Esophagus muscularis mucosa (tissue), 3 donors: ENCODE measurements around the gene ARL15.

Experiments used
- CTCF ChIP-seq, 3 experiments: fragments of 200-600 bp in 2 of 3; fragments of 450-650 bp in 1 of 3; sonication (generic) in 2 of 3; IDR thresholded peaks; one replicate each; pipeline ENCODE4 v1.5.1; 2017 to 2019; ENCODE audit warnings: antibody characterized with exemption in 3 of 3, mild to moderate bottlenecking in 2 of 3, moderate library complexity in 1 of 3
- POLR2A ChIP-seq: fragments of 450-650 bp; IDR thresholded peaks from one replicate; pipeline ENCODE4 v1.6.1; 2017; ENCODE audit warnings: antibody characterized with exemption, moderate library complexity, mild to moderate bottlenecking, low read depth

DNA sequence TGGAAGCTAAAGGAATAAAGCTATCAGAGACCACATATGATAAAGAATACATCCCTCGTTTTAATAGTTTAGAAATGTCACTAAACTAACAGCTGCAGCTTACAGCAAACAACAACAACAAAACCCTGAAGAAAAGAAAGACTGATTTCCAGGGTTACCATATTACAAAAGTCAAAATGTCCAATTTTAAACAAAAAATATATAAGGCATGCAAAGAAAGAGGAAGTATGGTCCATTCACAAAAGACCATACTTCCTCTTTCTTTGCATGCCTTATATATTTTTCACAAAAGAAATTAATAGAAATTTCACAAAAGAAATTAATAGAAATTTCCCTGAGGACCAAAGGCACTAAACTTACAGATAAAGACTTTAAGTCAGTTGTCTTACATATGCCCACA lies 354.2 kb downstream of the ARL15 start:
- no peak for TF ChIP-seq POLR2A
- no peak for TF ChIP-seq CTCF (IDR thresholded peaks at IDR 0.05)
